B cell (primary cell): ENCODE measurements around the gene P2RY14. TPM values are rescaled to one million over a fixed set of nuclear protein-coding genes. Genes with fewer than 3 reads are reported as not detected.
"Not testable (repeated sequence)": the region's sequence is repeated elsewhere in the genome, so short reads cannot be mapped to it uniquely, and the experiment has no call there.

Source experiments
- ATAC-seq: fragments of 200-7000 bp; cut with Tn5 transposase; one replicate; pipeline ENCODE4 v1.10.0; 2021; ENCODE audit warnings: low read depth, mild to moderate bottlenecking, moderate number of reproducible peaks, moderate library complexity
- CTCF ChIA-PET: fragments of 350-600 bp; sonication (Branson Sonifier 250); formaldehyde crosslinking; loops from one replicate; lab custom pipeline; 2021; ENCODE audit warnings: antibody characterized with exemption, inconsistent platforms; lab: Charles Lee
- POLR2A ChIA-PET: fragments of 350-600 bp; sonication (Branson Sonifier 250); formaldehyde crosslinking; loops from one replicate; lab custom pipeline; 2021; ENCODE audit warnings: antibody characterized with exemption; lab: Charles Lee
- DNase-seq: peaks from one replicate; pipeline ENCODE4 v3.0.0; 2013
- H2AFZ ChIP-seq: 2 replicates; pipeline ENCODE4 v1.6.1; 2012; ENCODE audit warnings: mild to moderate bottlenecking, low read depth, low read length; ENCODE audit not compliant: insufficient read depth, poor library complexity, severe bottlenecking
- H3K27ac ChIP-seq, 2 donors: 1 replicate in 1 of 2; 2 replicates in 1 of 2; pipeline ENCODE4 v1.5.1; 2012 to 2013; ENCODE audit warnings: low read length in 2 of 2, mild to moderate bottlenecking in 2 of 2, moderate library complexity in 1 of 2
- H3K27me3 ChIP-seq, 4 experiments: fragments of 200-600 bp in 1 of 4; sonication (generic) in 1 of 4; replicated peaks in 1 of 4; 1 replicate in 2 of 4; 2 replicates in 2 of 4; pipeline versions ENCODE4 v1.6.1 to v1.7.0; 2013 to 2016; ENCODE audit warnings: low read length in 3 of 4, mild to moderate bottlenecking in 2 of 4, mixed read lengths in 1 of 4, moderate library complexity in 1 of 4; ENCODE audit not compliant: insufficient read depth in 4 of 4, control insufficient read depth in 3 of 4; ENCODE audit errors: control extremely low read depth in 1 of 4
- H3K36me3 ChIP-seq, 2 experiments: replicated peaks in 1 of 2; 1 replicate in 1 of 2; 2 replicates in 1 of 2; pipeline versions ENCODE4 v1.6.1 to v1.7.1; 2013; ENCODE audit warnings: low read length in 1 of 2; ENCODE audit not compliant: insufficient read depth in 2 of 2, control insufficient read depth in 1 of 2; ENCODE audit errors: control extremely low read depth in 1 of 2, extremely low read depth in 1 of 2
- H3K4me1 ChIP-seq, 2 donors: fragments of 200-600 bp in 1 of 2; sonication (generic) in 1 of 2; 1 replicate in 1 of 2; 2 replicates in 1 of 2; pipeline versions ENCODE4 v1.5.1 to v1.6.1; 2013 to 2017; ENCODE audit warnings: low read length in 2 of 2; ENCODE audit not compliant: control insufficient read depth in 2 of 2, insufficient read depth in 2 of 2
- H3K4me2 ChIP-seq: replicated peaks from 2 replicates; pipeline ENCODE3; 2012; ENCODE audit warnings: mild to moderate bottlenecking, low read depth, low read length; ENCODE audit not compliant: poor library complexity, severe bottlenecking
- H3K4me3 ChIP-seq, 5 experiments: fragments of 200-600 bp in 1 of 5; sonication (generic) in 1 of 5; 1 replicate in 3 of 5; 2 replicates in 2 of 5; pipeline versions ENCODE4 v1.5.1 to v1.7.0; 2011 to 2016; ENCODE audit warnings: low read length in 4 of 5, mild to moderate bottlenecking in 4 of 5, low read depth in 2 of 5, control low read depth in 1 of 5, moderate library complexity in 1 of 5; ENCODE audit not compliant: insufficient read depth in 1 of 5; ENCODE audit errors: control extremely low read depth in 1 of 5, extremely low read depth in 1 of 5
- H3K79me2 ChIP-seq: fragments of 200-600 bp; sonication (generic); one replicate; pipeline ENCODE4 v1.6.0; 2016; ENCODE audit warnings: low read length; ENCODE audit not compliant: control insufficient read depth, insufficient read depth
- H3K9ac ChIP-seq: fragments of 200-600 bp; sonication (generic); 2 replicates; pipeline ENCODE4 v1.6.1; 2017; ENCODE audit warnings: mild to moderate bottlenecking, low read length, moderate library complexity
- H3K9me3 ChIP-seq, 3 donors: one replicate each; pipeline versions ENCODE4 v1.6.1 to v1.7.1; 2013; ENCODE audit warnings: low read length in 2 of 3; ENCODE audit not compliant: control insufficient read depth in 2 of 3, insufficient read depth in 1 of 3; ENCODE audit errors: control extremely low read depth in 1 of 3
- H4K20me1 ChIP-seq: 2 replicates; pipeline ENCODE4 v1.6.0; 2012; ENCODE audit warnings: mild to moderate bottlenecking, low read length; ENCODE audit not compliant: insufficient read depth, control insufficient read depth, poor library complexity, severe bottlenecking
- H3K27ac Mint-ChIP-seq: one replicate; pipeline ENCODE4 v1.8.0; 2021; ENCODE audit warnings: mixed read lengths
- H3K27me3 Mint-ChIP-seq: one replicate; pipeline ENCODE4 v1.8.0; 2021; ENCODE audit warnings: mixed read lengths
- H3K4me1 Mint-ChIP-seq: one replicate; pipeline ENCODE4 v1.8.0; 2021; ENCODE audit warnings: mixed read lengths
- H3K4me3 Mint-ChIP-seq: one replicate; pipeline ENCODE4 v1.8.0; 2021; ENCODE audit warnings: mixed read lengths
- H3K9me3 Mint-ChIP-seq: one replicate; pipeline ENCODE4 v1.8.0; 2022; ENCODE audit warnings: mixed read lengths; ENCODE audit not compliant: insufficient read depth
- EZH2 ChIP-seq: IDR thresholded peaks from 2 replicates; pipeline ENCODE4 v1.6.1; 2012; ENCODE audit warnings: borderline replicate concordance, low read depth, mild to moderate bottlenecking, moderate library complexity, low read length; ENCODE audit not compliant: insufficient read depth, poor library complexity, severe bottlenecking
- WGBS: methylation state at CpG from one replicate; pipeline ENCODE4 v1.1.5; 2013; ENCODE audit warnings: missing lambda C conversion rate; ENCODE audit not compliant: insufficient coverage; 5-methylcytosine and 5-hydroxymethylcytosine counted together
- intact Hi-C: fragments of 100-400 bp; cut with micrococcal nuclease; formaldehyde crosslinking; loops from one replicate; pipeline ENCODE4 v1.10.0; 2022
- polyA plus RNA-seq: library from polyadenylated mRNA; depleted of rRNA; stranded (reverse); fragments of >200 nt; gene quantifications from 2 replicates; pipeline ENCODE4 v1.2.3, GENCODE V29; 2012
- total RNA-seq, 2 donors: library from RNA; stranded (reverse); fragments of 120-200 nt in 1 of 2; gene quantifications; 1 replicate in 1 of 2; 2 replicates in 1 of 2; pipeline versions ENCODE4 v1.2.3 to v1.2.4, GENCODE V29; 2013 to 2022
- TF ChIP-seq, protein P1 (sequence below): fragments of 200-600 bp; IDR thresholded peaks from one replicate; pipeline ENCODE4 v1.8.0; 2022; ENCODE audit warnings: antibody characterized with exemption, mild to moderate bottlenecking

The P2RY14 gene
- total and polyA plus RNA-seq, 2 donors (not counting 1 experiment from before 2014, with no cell fraction given), result 7.0 to 11.3 TPM

DNA sequence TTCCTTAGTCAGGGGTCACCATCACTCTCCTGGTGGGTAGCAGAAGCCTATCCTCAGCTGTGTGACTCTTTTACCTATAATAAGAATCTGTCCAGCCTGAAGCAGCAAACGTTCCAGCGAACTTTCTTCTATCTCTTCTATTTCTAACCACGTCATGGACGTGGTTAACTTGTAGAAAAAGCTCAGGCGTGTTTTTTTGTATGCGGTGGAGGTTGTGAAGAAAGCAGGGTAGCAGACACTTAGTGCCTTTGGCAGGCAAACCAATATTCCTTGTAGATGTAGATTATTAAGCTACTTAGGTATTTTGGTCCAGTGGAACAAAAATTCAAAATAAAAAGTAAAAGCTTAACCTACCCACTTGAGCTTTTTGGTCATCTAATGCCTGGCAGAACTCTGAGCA is 43.5 kb downstream of the P2RY14 start:
- peaks cover 0 to 5% of the 10 kb centered on the region in 2 experiments for H3K36me3 ChIP-seq
- H3K4me2 ChIP-seq, result no peak overlapping the region
- H3K27ac ChIP-seq, result no peak overlapping the region
- intact Hi-C loops, result loop anchor here (10.0 kb wide), 1 partner anchor 150 kb away; the partner anchor contains the start of gene P2RY12
- H3K4me3 Mint-ChIP-seq, result no peak overlapping the region
- no peaks in the 10 kb centered on the region for H4K20me1 ChIP-seq
- no peak overlapping the region for H3K4me3 ChIP-seq
- peaks cover 15 to 20% of the 10 kb centered on the region in 2 donors for H3K4me1 ChIP-seq
- no peaks in the 10 kb centered on the region for H3K27me3 ChIP-seq
- H2AFZ ChIP-seq, result no peak overlapping the region
- ChIA-PET CTCF (interaction anchor here (1.6 to 12.2 kb wide), 5 partner anchors 29 to 67 kb away, joined by 5 to 105 read pairs (median 8); partner anchors contain the start of gene P2RY14), POLR2A (no interaction called here)
- H3K4me1 Mint-ChIP-seq, result peaks cover 26% of the 10 kb centered on the region
- H3K27ac Mint-ChIP-seq, result peak overlapping the region; percentile 71
- H3K79me2 ChIP-seq, result peaks cover 8% of the 10 kb centered on the region
- H3K9ac ChIP-seq, result no peak overlapping the region
- DNase-seq (no peak), ATAC-seq (no peak)
- TF ChIP-seq, protein P1, sequence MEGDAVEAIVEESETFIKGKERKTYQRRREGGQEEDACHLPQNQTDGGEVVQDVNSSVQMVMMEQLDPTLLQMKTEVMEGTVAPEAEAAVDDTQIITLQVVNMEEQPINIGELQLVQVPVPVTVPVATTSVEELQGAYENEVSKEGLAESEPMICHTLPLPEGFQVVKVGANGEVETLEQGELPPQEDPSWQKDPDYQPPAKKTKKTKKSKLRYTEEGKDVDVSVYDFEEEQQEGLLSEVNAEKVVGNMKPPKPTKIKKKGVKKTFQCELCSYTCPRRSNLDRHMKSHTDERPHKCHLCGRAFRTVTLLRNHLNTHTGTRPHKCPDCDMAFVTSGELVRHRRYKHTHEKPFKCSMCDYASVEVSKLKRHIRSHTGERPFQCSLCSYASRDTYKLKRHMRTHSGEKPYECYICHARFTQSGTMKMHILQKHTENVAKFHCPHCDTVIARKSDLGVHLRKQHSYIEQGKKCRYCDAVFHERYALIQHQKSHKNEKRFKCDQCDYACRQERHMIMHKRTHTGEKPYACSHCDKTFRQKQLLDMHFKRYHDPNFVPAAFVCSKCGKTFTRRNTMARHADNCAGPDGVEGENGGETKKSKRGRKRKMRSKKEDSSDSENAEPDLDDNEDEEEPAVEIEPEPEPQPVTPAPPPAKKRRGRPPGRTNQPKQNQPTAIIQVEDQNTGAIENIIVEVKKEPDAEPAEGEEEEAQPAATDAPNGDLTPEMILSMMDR, result no peak
- TF ChIP-seq EZH2, result no peak
- no peaks in the 10 kb centered on the region for H3K9me3 ChIP-seq
- WGBS, result no CpG with 5 or more reads among the region's 6 CpGs
- H3K27me3 Mint-ChIP-seq, result no peaks in the 10 kb centered on the region
- H3K9me3 Mint-ChIP-seq, result no peaks in the 10 kb centered on the region

- intact Hi-C loops, result loop anchor here (10.0 kb wide), 1 partner anchor 152 kb away; the partner anchor contains the start of gene P2RY12
- ATAC-seq (no peak), DNase-seq (no peak)
- no peak overlapping the region for H3K27ac Mint-ChIP-seq
- no peaks in the 10 kb centered on the region for H3K9me3 Mint-ChIP-seq
- H3K4me3 Mint-ChIP-seq, result no peak overlapping the region
- Histone ChIP-seq H3K36me3 (peaks cover 0 to 5% of the 10 kb centered on the region in 2 experiments), H3K27ac (no peak overlapping the region), H3K4me3 (no peak overlapping the region), H4K20me1 (no peaks in the 10 kb centered on the region), H3K27me3 (no peaks in the 10 kb centered on the region), H3K9me3 (no peaks in the 10 kb centered on the region), H3K9ac (no peak overlapping the region), H3K4me2 (no peak overlapping the region), H3K4me1 (peaks cover 31 to 34% of the 10 kb centered on the region in 2 donors), H3K79me2 (peaks cover 11% of the 10 kb centered on the region), H2AFZ (no peak overlapping the region)
- peaks cover 33% of the 10 kb centered on the region for H3K4me1 Mint-ChIP-seq
- POLR2A ChIA-PET, result no interaction called here
- WGBS, result 88% methylated on average over 2 of the region's 4 CpGs
- no peaks in the 10 kb centered on the region for H3K27me3 Mint-ChIP-seq
- CTCF ChIA-PET, result interaction anchor here (1.1 to 12.2 kb wide), 4 partner anchors 23 to 56 kb away, joined by 3 to 460 read pairs (median 55); partner anchors contain the start of gene P2RY14
- TF ChIP-seq, protein P1, result no peak
- no peak for TF ChIP-seq EZH2
Measured at GRCh38 chr3:151232991-151233390, 45.4 kb downstream of the P2RY14 start.

DNA sequence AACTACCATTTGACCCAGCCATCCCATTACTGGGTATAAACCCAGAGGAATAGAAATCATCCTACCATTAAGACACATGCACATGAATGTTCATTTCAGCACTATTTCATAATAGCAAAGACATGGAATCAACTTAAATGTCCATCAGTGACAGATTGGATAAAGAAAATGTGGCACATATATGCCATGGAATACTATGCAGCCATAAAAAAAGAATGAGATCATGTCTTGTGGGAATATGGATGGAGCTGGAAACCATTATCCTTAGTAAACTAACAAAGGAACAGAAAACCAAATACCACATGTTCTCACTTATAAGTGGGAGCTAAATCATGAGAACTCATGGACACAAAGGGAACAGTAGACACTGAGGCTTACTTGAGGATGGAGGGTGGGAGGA is 45.9 kb downstream of the P2RY14 start:
- H3K27ac Mint-ChIP-seq, result peak overlapping the region; percentile 93
- H4K20me1 ChIP-seq, H3K4me3 ChIP-seq, H3K36me3 ChIP-seq, H3K27me3 ChIP-seq, H3K4me2 ChIP-seq, H2AFZ ChIP-seq, H3K4me3 Mint-ChIP-seq, H3K9me3 Mint-ChIP-seq, H3K27me3 Mint-ChIP-seq, H3K9ac ChIP-seq, DNase-seq, POLR2A ChIA-PET, ATAC-seq, H3K9me3 ChIP-seq: not testable (repeated sequence)
- H3K4me1 ChIP-seq, result peaks cover 37 to 38% of the 10 kb centered on the region in 2 donors
- CTCF ChIA-PET, result interaction anchor here (1.1 to 12.2 kb wide), 4 partner anchors 24 to 56 kb away, joined by 3 to 460 read pairs (median 55); partner anchors contain the start of gene P2RY14
- H3K4me1 Mint-ChIP-seq, result peaks cover 38% of the 10 kb centered on the region
- intact Hi-C loops, result loop anchor here (10.0 kb wide), 1 partner anchor 152 kb away; the partner anchor contains the start of gene P2RY12
- H3K79me2 ChIP-seq, result peaks cover 11% of the 10 kb centered on the region
- peak overlapping the region in 1 of 2 donors; percentile 93 for H3K27ac ChIP-seq
